WTC11 (cell line): Measurements from ENCODE around the gene BMP6.

Source experiments
- CTCF ChIP-seq: fragments of 200-600 bp; IDR thresholded peaks from 2 replicates; pipeline ENCODE4 v1.8.0; 2022; ENCODE audit warnings: antibody characterized with exemption
- FOXP4 ChIP-seq: sonication (generic); formaldehyde crosslinking; IDR thresholded peaks from 2 replicates; pipeline ENCODE4 v1.8.0; 2022; ENCODE audit warnings: mild to moderate bottlenecking, missing genetic modification reagents
- JUN ChIP-seq: sonication (generic); formaldehyde crosslinking; IDR thresholded peaks from 2 replicates; pipeline ENCODE4 v1.8.0; 2023; ENCODE audit warnings: mild to moderate bottlenecking, missing genetic modification reagents
- NR2C2 ChIP-seq: sonication (generic); formaldehyde crosslinking; IDR thresholded peaks from 2 replicates; pipeline ENCODE4 v1.8.0; 2022; ENCODE audit warnings: mild to moderate bottlenecking, missing genetic modification reagents
- TEAD1 ChIP-seq: sonication (generic); formaldehyde crosslinking; IDR thresholded peaks from 2 replicates; pipeline ENCODE4 v1.8.0; 2022; ENCODE audit warnings: mild to moderate bottlenecking, missing genetic modification reagents
- USF2 ChIP-seq: sonication (generic); formaldehyde crosslinking; IDR thresholded peaks from 2 replicates; pipeline ENCODE4 v1.8.1; 2023; ENCODE audit warnings: mild to moderate bottlenecking, missing genetic modification reagents, moderate library complexity

GRCh38 chr6:7798751-7799150 is 72.9 kb downstream of the BMP6 start:
- TF ChIP-seq CTCF (no peak), FOXP4 (CRISPR knock-in tag) (no peak), NR2C2 (CRISPR knock-in tag) (no peak), TEAD1 (no peak), JUN (no peak), USF2 (CRISPR knock-in tag) (no peak)
